ENCODE results near the gene NMT1.

The NMT1 gene

GRCh38 chr17:45127548-45128300 lies 66.6 kb downstream of the NMT1 start (continued):
- peak; percentile 60; the same call in 1 of the 2 replicates for TF ChIP-seq ZSCAN18 (tag by site-specific recombination; IDR thresholded peaks at IDR 0.05)
- TF ChIP-seq ZNF449 (tag by site-specific recombination; IDR thresholded peaks at IDR 0.05) = no peak; the same call in 1 of the 2 replicates
- TF ChIP-seq PRDM6 (tag by site-specific recombination; IDR thresholded peaks at IDR 0.05) = no peak
- TF ChIP-seq ZNF132 (tag by site-specific recombination; IDR thresholded peaks at IDR 0.05; ENCODE audit: borderline replicate concordance) = no peak

- ChIA-PET CTCF (interaction anchor here (0.6 to 6.2 kb wide), 6 partner anchors 10 to 208 kb away, joined by 3 to 24 read pairs (median 7); no protein-coding TSS in a partner anchor), POLR2A (interaction anchor here (0.6 to 2.4 kb wide), 4 partner anchors 16 to 33 kb away, joined by 4 to 17 read pairs (median 4); partner anchors contain the start of genes HEXIM1 and HEXIM2)
- Histone ChIP-seq H3K27ac (ENCODE audit: extremely low read depth, low read depth, low read length) (no peak overlapping the region; the same call in 1 of the 2 replicates), H3K36me3 (ENCODE audit: control insufficient read depth in 2 of 2, insufficient read depth in 1 of 2, low read length in 2 of 2) (0 out of 3 replicates have a peak, but pooled peaks cover 0 to 4% of the 10 kb centered on the region in 2 experiments), H3K4me3 (ENCODE audit: low read depth, low read length) (no peak overlapping the region), H3K9me3 (ENCODE audit: control insufficient read depth, insufficient read depth, low read depth, low read length) (no peaks in the 10 kb centered on the region), H3K4me1 (ENCODE audit: control insufficient read depth, insufficient read depth, low read length) (peaks cover 7% of the 10 kb centered on the region)
- TF ChIP-seq FEZF1 (tag by site-specific recombination; IDR thresholded peaks at IDR 0.05) = no peak
- no peak for TF ChIP-seq ZNF660 (tag by site-specific recombination; IDR thresholded peaks at IDR 0.05)
- TF ChIP-seq ZFP3 (tag by site-specific recombination; IDR thresholded peaks at IDR 0.05; ENCODE audit: low read depth) = no peak
- no peak for TF ChIP-seq BCL11A (tag by site-specific recombination; IDR thresholded peaks at IDR 0.05; ENCODE audit: low read depth)
- TF ChIP-seq BCL6B (tag by site-specific recombination; IDR thresholded peaks at IDR 0.05) = no peak
- no peak for TF ChIP-seq ZNF341 (tag by site-specific recombination; IDR thresholded peaks at IDR 0.05; ENCODE audit: low read depth)
- no peak for TF ChIP-seq ZNF350 (tag by site-specific recombination; IDR thresholded peaks at IDR 0.05)
- no peak for TF ChIP-seq ZNF645 (tag by site-specific recombination; IDR thresholded peaks at IDR 0.05)
- peak; percentile 79 for TF ChIP-seq ZFHX2 (tag by site-specific recombination; conservative IDR thresholded peaks at IDR 0.05)
- TF ChIP-seq ZNF621 (tag by site-specific recombination; IDR thresholded peaks at IDR 0.05) = no peak
- no peak for TF ChIP-seq ZBTB10 (tag by site-specific recombination; IDR thresholded peaks at IDR 0.05)
- no peak for TF ChIP-seq ZNF785 (tag by site-specific recombination; IDR thresholded peaks at IDR 0.05)
- 0 out of 2 replicates have a peak, but pooled peaks have one; percentile 20 for TF ChIP-seq HIC1 (tag by site-specific recombination; IDR thresholded peaks at IDR 0.05)
- TF ChIP-seq ZNF558 (tag by site-specific recombination; IDR thresholded peaks at IDR 0.05) = no peak
- TF ChIP-seq ZNF155 (tag by site-specific recombination; IDR thresholded peaks at IDR 0.05) = no peak
- no peak for TF ChIP-seq ZNF48 (tag by site-specific recombination; IDR thresholded peaks at IDR 0.05)
- no peak for TF ChIP-seq ZNF394 (tag by site-specific recombination; IDR thresholded peaks at IDR 0.05; ENCODE audit: borderline replicate concordance)
- TF ChIP-seq EGR2 (tag by site-specific recombination; IDR thresholded peaks at IDR 0.05; ENCODE audit: low read depth) = peak; percentile 66
- no peak for TF ChIP-seq ZNF223 (tag by site-specific recombination; IDR thresholded peaks at IDR 0.05)
Observed at GRCh38 chr17:45128331-45128730, 67.2 kb downstream of the NMT1 start.

All from HEK293 (cell line).